ENCODE results near the gene CELF1.
A peak's percentile ranks its signal among the peaks of the same experiment; 100 is the strongest.

CELF1 gene

GRCh38 chr11:47514825-47515647 lies 37.9 kb downstream of the CELF1 start:
- peaks cover 6 to 67% (median 59%) of the 10 kb centered on the region in 5 donors for H3K4me1 ChIP-seq (ENCODE audit: control insufficient read depth in 5 of 5, insufficient read depth in 5 of 5, low read length in 5 of 5)
- peaks cover 0 to 2% (median 0%) of the 10 kb centered on the region in 5 donors for H3K36me3 ChIP-seq (ENCODE audit: control insufficient read depth in 5 of 5, insufficient read depth in 5 of 5, low read length in 5 of 5)
- H3K9ac ChIP-seq (ENCODE audit: low read length in 5 of 5), result peak overlapping the region in 2 of 5 donors; percentile 13 to 30
- H3K9me3 ChIP-seq (ENCODE audit: control insufficient read depth in 5 of 5, low read length in 5 of 5), result no peaks in the 10 kb centered on the region
- peak overlapping the region in 2 of 5 donors; percentile 14 to 45 for H3K4me3 ChIP-seq (ENCODE audit: low read depth in 1 of 5, low read length in 5 of 5)
- H3K27ac ChIP-seq (ENCODE audit: low read depth, low read length), result peak overlapping the region; percentile 70
- no peaks in the 10 kb centered on the region for H3K27me3 ChIP-seq (ENCODE audit: control insufficient read depth in 5 of 5, insufficient read depth in 4 of 5, low read length in 5 of 5)

DNA sequence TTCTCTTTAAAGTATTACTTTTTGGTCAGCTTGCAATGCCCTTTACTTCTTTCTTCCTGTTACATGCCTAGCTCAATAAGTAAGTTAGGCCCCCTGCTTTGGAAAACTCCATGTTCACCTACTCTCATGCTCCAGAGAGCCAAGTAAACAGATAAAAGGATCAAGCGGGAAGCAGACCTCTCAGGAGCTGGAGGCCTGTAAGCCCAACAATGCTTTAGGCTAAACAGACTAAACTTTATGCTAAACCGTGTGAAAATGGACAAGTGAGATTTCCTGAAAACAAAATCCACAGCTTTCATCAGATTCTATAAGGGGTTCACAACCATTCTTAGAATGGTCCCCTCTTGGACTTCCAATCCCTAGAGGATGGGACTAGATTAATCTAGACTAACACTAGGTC lies 40.2 kb downstream of the CELF1 start:
- Histone ChIP-seq H3K4me1 (ENCODE audit: control insufficient read depth in 5 of 5, insufficient read depth in 5 of 5, low read length in 5 of 5) (peaks cover 2 to 68% (median 59%) of the 10 kb centered on the region in 5 donors), H3K4me3 (ENCODE audit: low read depth in 1 of 5, low read length in 5 of 5) (no peak overlapping the region), H3K36me3 (ENCODE audit: control insufficient read depth in 5 of 5, insufficient read depth in 5 of 5, low read length in 5 of 5) (peaks cover 0 to 2% (median 0%) of the 10 kb centered on the region in 5 donors), H3K9me3 (ENCODE audit: control insufficient read depth in 5 of 5, low read length in 5 of 5) (no peaks in the 10 kb centered on the region), H3K27ac (ENCODE audit: low read depth, low read length) (peak overlapping the region; percentile 68), H3K27me3 (ENCODE audit: control insufficient read depth in 5 of 5, insufficient read depth in 4 of 5, low read length in 5 of 5) (no peaks in the 10 kb centered on the region), H3K9ac (ENCODE audit: low read length in 5 of 5) (peak overlapping the region in 1 of 5 donors; percentile 25)

- H3K27ac ChIP-seq (ENCODE audit: low read depth, low read length), result peak overlapping the region; percentile 38
- no peak overlapping the region for H3K9ac ChIP-seq (ENCODE audit: low read length in 5 of 5)
- peaks cover 2 to 71% (median 59%) of the 10 kb centered on the region in 5 donors for H3K4me1 ChIP-seq (ENCODE audit: control insufficient read depth in 5 of 5, insufficient read depth in 5 of 5, low read length in 5 of 5)
- no peaks in the 10 kb centered on the region for H3K9me3 ChIP-seq (ENCODE audit: control insufficient read depth in 5 of 5, low read length in 5 of 5)
- H3K36me3 ChIP-seq (ENCODE audit: control insufficient read depth in 5 of 5, insufficient read depth in 5 of 5, low read length in 5 of 5), result peaks cover 0 to 2% (median 0%) of the 10 kb centered on the region in 5 donors
- H3K4me3 ChIP-seq (ENCODE audit: low read depth in 1 of 5, low read length in 5 of 5), result no peak overlapping the region
- no peaks in the 10 kb centered on the region for H3K27me3 ChIP-seq (ENCODE audit: control insufficient read depth in 5 of 5, insufficient read depth in 4 of 5, low read length in 5 of 5)
These were observed 41.0 kb downstream of the CELF1 start for GRCh38 chr11:47511917-47512316.

- Histone ChIP-seq H3K36me3 (ENCODE audit: control insufficient read depth in 5 of 5, insufficient read depth in 5 of 5, low read length in 5 of 5) (peaks cover 0 to 2% (median 0%) of the 10 kb centered on the region in 5 donors), H3K27me3 (ENCODE audit: control insufficient read depth in 5 of 5, insufficient read depth in 4 of 5, low read length in 5 of 5) (no peaks in the 10 kb centered on the region), H3K27ac (ENCODE audit: low read depth, low read length) (no peak overlapping the region), H3K4me3 (ENCODE audit: low read depth in 1 of 5, low read length in 5 of 5) (no peak overlapping the region), H3K9ac (ENCODE audit: low read length in 5 of 5) (no peak overlapping the region), H3K4me1 (ENCODE audit: control insufficient read depth in 5 of 5, insufficient read depth in 5 of 5, low read length in 5 of 5) (peaks cover 2 to 59% (median 50%) of the 10 kb centered on the region in 5 donors), H3K9me3 (ENCODE audit: control insufficient read depth in 5 of 5, low read length in 5 of 5) (no peaks in the 10 kb centered on the region)
These were observed 42.7 kb downstream of the CELF1 start for GRCh38 chr11:47510209-47510608.

- Histone ChIP-seq H3K4me3 (ENCODE audit: low read depth in 1 of 5, low read length in 5 of 5) (no peak overlapping the region), H3K27me3 (ENCODE audit: control insufficient read depth in 5 of 5, insufficient read depth in 4 of 5, low read length in 5 of 5) (no peaks in the 10 kb centered on the region), H3K27ac (ENCODE audit: low read depth, low read length) (peak overlapping the region; percentile 60), H3K36me3 (ENCODE audit: control insufficient read depth in 5 of 5, insufficient read depth in 5 of 5, low read length in 5 of 5) (peaks cover 0 to 2% (median 0%) of the 10 kb centered on the region in 5 donors), H3K9me3 (ENCODE audit: control insufficient read depth in 5 of 5, low read length in 5 of 5) (no peaks in the 10 kb centered on the region), H3K9ac (ENCODE audit: low read length in 5 of 5) (peak overlapping the region in 2 of 5 donors; percentile 13 to 45), H3K4me1 (ENCODE audit: control insufficient read depth in 5 of 5, insufficient read depth in 5 of 5, low read length in 5 of 5) (peaks cover 2 to 48% (median 41%) of the 10 kb centered on the region in 5 donors)
These were observed 43.8 kb downstream of the CELF1 start for GRCh38 chr11:47509077-47509536.

- Histone ChIP-seq H3K27ac (ENCODE audit: low read depth, low read length) (peak overlapping the region; percentile 60), H3K4me3 (ENCODE audit: low read depth in 1 of 5, low read length in 5 of 5) (no peak overlapping the region), H3K27me3 (ENCODE audit: control insufficient read depth in 5 of 5, insufficient read depth in 4 of 5, low read length in 5 of 5) (no peaks in the 10 kb centered on the region), H3K4me1 (ENCODE audit: control insufficient read depth in 5 of 5, insufficient read depth in 5 of 5, low read length in 5 of 5) (peaks cover 2 to 46% (median 41%) of the 10 kb centered on the region in 5 donors), H3K9ac (ENCODE audit: low read length in 5 of 5) (peak overlapping the region in 1 of 5 donors; percentile 35), H3K36me3 (ENCODE audit: control insufficient read depth in 5 of 5, insufficient read depth in 5 of 5, low read length in 5 of 5) (peaks cover 0 to 2% (median 0%) of the 10 kb centered on the region in 5 donors), H3K9me3 (ENCODE audit: control insufficient read depth in 5 of 5, low read length in 5 of 5) (no peaks in the 10 kb centered on the region)
These were observed 44.5 kb downstream of the CELF1 start for GRCh38 chr11:47508240-47508957.

GRCh38 chr11:47507563-47508239 lies 45.2 kb downstream of the CELF1 start:
- Histone ChIP-seq H3K4me1 (ENCODE audit: control insufficient read depth in 5 of 5, insufficient read depth in 5 of 5, low read length in 5 of 5) (peaks cover 2 to 42% (median 39%) of the 10 kb centered on the region in 5 donors), H3K27ac (ENCODE audit: low read depth, low read length) (peak overlapping the region; percentile 52)

GRCh38 chr11:47506795-47507562 lies 46.0 kb downstream of the CELF1 start:
- H3K27me3 ChIP-seq (ENCODE audit: control insufficient read depth in 5 of 5, insufficient read depth in 4 of 5, low read length in 5 of 5), result no peaks in the 10 kb centered on the region
- no peak overlapping the region for H3K4me3 ChIP-seq (ENCODE audit: low read depth in 1 of 5, low read length in 5 of 5)
- H3K36me3 ChIP-seq (ENCODE audit: control insufficient read depth in 5 of 5, insufficient read depth in 5 of 5, low read length in 5 of 5), result peaks cover 0 to 4% (median 0%) of the 10 kb centered on the region in 5 donors
- H3K9ac ChIP-seq (ENCODE audit: low read length in 5 of 5), result peak overlapping the region in 1 of 5 donors; percentile 35
- peaks cover 2 to 39% (median 37%) of the 10 kb centered on the region in 5 donors for H3K4me1 ChIP-seq (ENCODE audit: control insufficient read depth in 5 of 5, insufficient read depth in 5 of 5, low read length in 5 of 5)
- H3K27ac ChIP-seq (ENCODE audit: low read depth, low read length), result peak overlapping the region; percentile 52
- H3K9me3 ChIP-seq (ENCODE audit: control insufficient read depth in 5 of 5, low read length in 5 of 5), result no peaks in the 10 kb centered on the region

More at GRCh38 chr11:47507563-47508239, 45.2 kb downstream of the CELF1 start:
- Histone ChIP-seq H3K9ac (ENCODE audit: low read length in 5 of 5) (peak overlapping the region in 2 of 5 donors; percentile 35), H3K27me3 (ENCODE audit: control insufficient read depth in 5 of 5, insufficient read depth in 4 of 5, low read length in 5 of 5) (no peaks in the 10 kb centered on the region), H3K4me3 (ENCODE audit: low read depth in 1 of 5, low read length in 5 of 5) (no peak overlapping the region), H3K36me3 (ENCODE audit: control insufficient read depth in 5 of 5, insufficient read depth in 5 of 5, low read length in 5 of 5) (peaks cover 0 to 4% (median 0%) of the 10 kb centered on the region in 5 donors), H3K9me3 (ENCODE audit: control insufficient read depth in 5 of 5, low read length in 5 of 5) (no peaks in the 10 kb centered on the region)

GRCh38 chr11:47506373-47506772 lies 46.6 kb downstream of the CELF1 start:
- Histone ChIP-seq H3K9me3 (ENCODE audit: control insufficient read depth in 5 of 5, low read length in 5 of 5) (no peaks in the 10 kb centered on the region), H3K27me3 (ENCODE audit: control insufficient read depth in 5 of 5, insufficient read depth in 4 of 5, low read length in 5 of 5) (no peaks in the 10 kb centered on the region), H3K27ac (ENCODE audit: low read depth, low read length) (peak overlapping the region; percentile 52), H3K4me3 (ENCODE audit: low read depth in 1 of 5, low read length in 5 of 5) (no peak overlapping the region), H3K4me1 (ENCODE audit: control insufficient read depth in 5 of 5, insufficient read depth in 5 of 5, low read length in 5 of 5) (peaks cover 0 to 35% (median 32%) of the 10 kb centered on the region in 5 donors), H3K36me3 (ENCODE audit: control insufficient read depth in 5 of 5, insufficient read depth in 5 of 5, low read length in 5 of 5) (peaks cover 0 to 4% (median 0%) of the 10 kb centered on the region in 5 donors), H3K9ac (ENCODE audit: low read length in 5 of 5) (no peak overlapping the region)
